Measurements from ENCODE around the gene PGBD5. TPM values are rescaled to one million over a fixed set of nuclear protein-coding genes. Genes with fewer than 3 reads are reported as not detected.

PGBD5 gene
- total RNA-seq, 1 donor from 2014 or later = 2.0 TPM

- H3K27ac Mint-ChIP-seq (ENCODE audit: unreplicated experiment) = no peak overlapping the region
- peaks cover 16% of the 10 kb centered on the region for H3K27me3 Mint-ChIP-seq (ENCODE audit: unreplicated experiment)
- peak overlapping the region; percentile 86 for H3K4me3 Mint-ChIP-seq (ENCODE audit: unreplicated experiment)
- H3K4me1 Mint-ChIP-seq (ENCODE audit: unreplicated experiment) = peaks cover 34% of the 10 kb centered on the region
- H3K36me3 Mint-ChIP-seq (ENCODE audit: low read depth, unreplicated experiment) = peaks cover 6% of the 10 kb centered on the region
- TF ChIP-seq CTCF (IDR thresholded peaks at IDR 0.05; ENCODE audit: unreplicated experiment) = no peak
- DNase-seq (ENCODE audit: low spot score) = peak; percentile 32
- H3K9me3 Mint-ChIP-seq (ENCODE audit: unreplicated experiment) = no peaks in the 10 kb centered on the region
Observed at GRCh38 chr1:230425252-230426091, 660 bp downstream of the PGBD5 start.

GRCh38 chr1:230424391-230425251 is 1.5 kb downstream of the PGBD5 start:
- TF ChIP-seq CTCF (IDR thresholded peaks at IDR 0.05; ENCODE audit: unreplicated experiment) = no peak
- Mint-ChIP-seq H3K27ac (ENCODE audit: unreplicated experiment) (no peak overlapping the region), H3K36me3 (ENCODE audit: low read depth, unreplicated experiment) (peaks cover 6% of the 10 kb centered on the region), H3K4me1 (ENCODE audit: unreplicated experiment) (peaks cover 34% of the 10 kb centered on the region), H3K4me3 (ENCODE audit: unreplicated experiment) (peak overlapping the region; percentile 86), H3K9me3 (ENCODE audit: unreplicated experiment) (no peaks in the 10 kb centered on the region), H3K27me3 (ENCODE audit: unreplicated experiment) (peaks cover 16% of the 10 kb centered on the region)
- peak; percentile 39 for DNase-seq (ENCODE audit: low spot score)

- Mint-ChIP-seq H3K4me3 (ENCODE audit: unreplicated experiment) (peak overlapping the region; percentile 86), H3K4me1 (ENCODE audit: unreplicated experiment) (peaks cover 34% of the 10 kb centered on the region), H3K36me3 (ENCODE audit: low read depth, unreplicated experiment) (peaks cover 6% of the 10 kb centered on the region), H3K27me3 (ENCODE audit: unreplicated experiment) (peaks cover 16% of the 10 kb centered on the region), H3K9me3 (ENCODE audit: unreplicated experiment) (no peaks in the 10 kb centered on the region), H3K27ac (ENCODE audit: unreplicated experiment) (no peak overlapping the region)
- TF ChIP-seq CTCF (IDR thresholded peaks at IDR 0.05; ENCODE audit: unreplicated experiment) = no peak
- no peak for DNase-seq (ENCODE audit: low spot score)
Observed at GRCh38 chr1:230423951-230424350, 2.2 kb downstream of the PGBD5 start.

- H3K4me3 Mint-ChIP-seq (ENCODE audit: unreplicated experiment) = no peak overlapping the region
- no peaks in the 10 kb centered on the region for H3K9me3 Mint-ChIP-seq (ENCODE audit: unreplicated experiment)
- TF ChIP-seq CTCF (IDR thresholded peaks at IDR 0.05; ENCODE audit: unreplicated experiment) = no peak
Observed at GRCh38 chr1:230423261-230423660, 2.9 kb downstream of the PGBD5 start.

More at GRCh38 chr1:230423261-230423660, 2.9 kb downstream of the PGBD5 start:
- Mint-ChIP-seq H3K4me1 (ENCODE audit: unreplicated experiment) (peaks cover 34% of the 10 kb centered on the region), H3K27ac (ENCODE audit: unreplicated experiment) (no peak overlapping the region), H3K36me3 (ENCODE audit: low read depth, unreplicated experiment) (peaks cover 6% of the 10 kb centered on the region), H3K27me3 (ENCODE audit: unreplicated experiment) (peaks cover 16% of the 10 kb centered on the region)
- DNase-seq (ENCODE audit: low spot score) = no peak

Measured in endothelial cell (in vitro differentiated cells).